Activated naive CD8-positive, alpha-beta T cell treated with anti-CD3 and anti-CD28 coated beads, Interleukin-2, amount 10 ng/mL, durations not matched to agents 7 days and 5 days (primary cell): ENCODE results near the gene MMRN1. TPM values are rescaled to one million over a fixed set of nuclear protein-coding genes. Genes with fewer than 3 reads are reported as not detected.

Experiments used
- ATAC-seq: fragments of 150-1000 bp; cut with Tn5 transposase; one replicate; pipeline ENCODE4 v1.10.0; 2021; ENCODE audit warnings: low read depth, moderate library complexity
- POLR2A ChIA-PET: fragments of 350-600 bp; sonication (Branson Sonifier 250); formaldehyde crosslinking; loops from one replicate; lab custom pipeline; 2021; ENCODE audit warnings: antibody characterized with exemption; lab: Charles Lee
- DNase-seq: peaks from one replicate; pipeline ENCODE4 v3.0.0; 2021
- H3K27ac Mint-ChIP-seq: one replicate; pipeline ENCODE4 v1.8.0; 2022; ENCODE audit warnings: mild to moderate bottlenecking, mixed read lengths
- H3K27me3 Mint-ChIP-seq: one replicate; pipeline ENCODE4 v1.8.0; 2022; ENCODE audit warnings: mild to moderate bottlenecking, moderate library complexity, mixed read lengths
- H3K36me3 Mint-ChIP-seq: one replicate; pipeline ENCODE4 v1.8.0; 2021; ENCODE audit warnings: mild to moderate bottlenecking, mixed read lengths
- H3K4me1 Mint-ChIP-seq: one replicate; pipeline ENCODE4 v1.8.0; 2021; ENCODE audit warnings: mixed read lengths
- H3K4me3 Mint-ChIP-seq: one replicate; pipeline ENCODE4 v1.8.0; 2022; ENCODE audit warnings: mild to moderate bottlenecking, moderate library complexity, mixed read lengths
- H3K9me3 Mint-ChIP-seq: one replicate; pipeline ENCODE4 v1.8.0; 2021; ENCODE audit warnings: mixed read lengths
- total RNA-seq, 2 experiments: library from RNA; stranded (reverse); gene quantifications; one replicate each; pipeline ENCODE4 v1.2.3, GENCODE V29; 2021

Gene MMRN1
- total RNA-seq, 2 experiments from 2014 or later = 0.28 to 0.43 TPM

DNA sequence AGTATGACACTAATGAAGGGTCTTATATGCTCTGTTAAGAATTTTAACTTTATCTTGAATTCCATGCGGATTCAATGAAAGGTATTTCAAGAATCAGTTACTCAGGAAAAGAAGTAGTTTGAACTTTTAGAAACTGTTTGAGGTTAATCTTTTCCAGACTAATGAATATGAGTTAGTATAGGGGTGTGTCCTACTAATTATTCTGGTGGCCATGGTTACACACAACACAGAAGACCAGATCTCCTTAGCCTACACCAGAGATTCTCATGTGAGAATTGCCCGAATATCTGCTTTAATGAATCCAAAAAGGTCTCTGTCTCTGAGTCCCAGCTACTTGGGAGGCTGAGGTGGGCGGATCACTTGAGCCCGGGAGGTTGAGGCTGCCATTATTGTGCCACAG, 100.4 kb downstream of the MMRN1 start:
- H3K27me3 Mint-ChIP-seq = peaks cover 7% of the 10 kb centered on the region
- no peak overlapping the region for H3K4me3 Mint-ChIP-seq
- POLR2A ChIA-PET = interaction anchor here (0.6 kb wide), 1 partner anchor 55 kb away, joined by 3 read pairs; no protein-coding TSS in a partner anchor
- no peak overlapping the region for H3K27ac Mint-ChIP-seq
- no peaks in the 10 kb centered on the region for H3K36me3 Mint-ChIP-seq
- H3K4me1 Mint-ChIP-seq = no peaks in the 10 kb centered on the region
- ATAC-seq (no peak), DNase-seq (no peak)
- no peaks in the 10 kb centered on the region for H3K9me3 Mint-ChIP-seq

DNA sequence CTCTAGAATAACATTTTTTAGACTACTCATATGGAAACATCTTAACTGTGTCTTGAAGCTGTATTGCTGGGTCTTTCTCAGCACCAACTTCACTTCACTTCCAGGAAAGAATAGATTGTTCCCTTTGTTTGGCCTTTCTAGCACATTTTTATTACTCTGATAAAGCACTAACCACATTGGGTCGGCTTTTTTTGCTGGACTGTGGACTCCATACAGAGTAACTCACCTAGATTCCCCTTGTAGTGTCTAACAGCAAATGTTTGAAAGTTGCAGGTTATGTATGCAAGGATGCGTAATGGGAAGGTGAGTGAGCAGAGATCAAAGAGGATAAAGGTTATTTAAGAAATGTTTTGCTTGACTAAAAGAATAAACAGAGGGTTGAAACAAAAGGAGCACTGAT, 101.2 kb downstream of the MMRN1 start:
- DNase-seq (no peak), ATAC-seq (no peak)
- Mint-ChIP-seq H3K27ac (no peak overlapping the region), H3K36me3 (no peaks in the 10 kb centered on the region), H3K4me3 (no peak overlapping the region), H3K27me3 (peaks cover 7% of the 10 kb centered on the region), H3K4me1 (no peaks in the 10 kb centered on the region), H3K9me3 (no peaks in the 10 kb centered on the region)
- POLR2A ChIA-PET = no interaction called here

DNA sequence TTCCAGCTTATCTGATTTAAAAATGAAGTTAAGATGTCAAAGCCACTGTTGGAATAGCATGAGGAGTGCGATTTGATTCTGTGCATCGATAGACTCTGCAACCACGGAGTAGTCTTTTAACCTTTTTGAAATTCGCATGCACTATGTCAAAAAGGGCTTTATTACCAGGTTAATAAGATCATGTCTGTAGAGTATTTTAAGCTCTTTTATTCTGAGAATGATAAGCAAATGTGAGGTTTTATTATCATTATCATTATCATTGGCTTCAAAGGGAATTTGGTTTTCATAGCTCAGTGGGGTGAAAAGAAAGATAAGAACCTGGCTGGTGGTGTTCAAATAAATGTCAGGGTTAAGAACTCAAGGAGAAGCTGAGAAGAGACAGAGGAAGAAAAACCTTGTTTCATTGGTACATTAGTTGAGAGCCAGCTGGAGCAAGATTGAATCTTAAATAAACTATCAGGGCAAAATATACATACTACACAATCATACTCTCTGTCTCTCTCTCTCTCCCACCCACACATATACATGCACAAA, 102.6 kb downstream of the MMRN1 start:
- POLR2A ChIA-PET = no interaction called here
- ATAC-seq = no peak

DNA sequence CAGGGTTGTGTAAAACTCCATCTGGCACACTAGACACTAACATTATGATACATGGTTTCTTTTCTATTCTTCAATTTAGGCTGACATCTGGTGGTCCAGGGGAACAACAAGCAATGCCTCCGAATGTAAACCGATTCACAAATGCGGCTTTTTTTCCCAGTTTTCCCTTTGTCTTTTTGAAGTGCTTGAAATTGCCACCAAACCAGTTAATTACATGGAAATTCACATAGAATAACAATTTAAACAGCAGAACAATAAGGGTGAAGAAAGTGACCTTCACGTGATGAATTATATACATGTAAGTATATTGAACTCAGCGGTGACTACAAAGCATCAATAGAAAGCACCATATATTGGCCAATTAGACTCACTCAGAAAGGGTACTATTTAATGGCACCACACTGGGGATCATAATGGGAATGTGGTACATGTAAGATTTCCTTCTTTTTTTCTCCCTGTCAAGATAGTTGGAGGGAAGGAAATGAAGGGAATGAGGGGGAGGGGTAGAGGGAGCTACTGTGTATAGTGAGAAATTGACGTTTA, 103.9 kb downstream of the MMRN1 start:
- Mint-ChIP-seq H3K4me3 (no peak overlapping the region), H3K27ac (no peak overlapping the region), H3K9me3 (no peaks in the 10 kb centered on the region), H3K4me1 (no peaks in the 10 kb centered on the region), H3K27me3 (peaks cover 7% of the 10 kb centered on the region), H3K36me3 (no peaks in the 10 kb centered on the region)
- DNase-seq (no peak), ATAC-seq (no peak)
- POLR2A ChIA-PET = no interaction called here

More for the DNA sequence above, 102.6 kb downstream of the MMRN1 start:
- H3K9me3 Mint-ChIP-seq = no peaks in the 10 kb centered on the region
- H3K36me3 Mint-ChIP-seq = no peaks in the 10 kb centered on the region
- H3K4me1 Mint-ChIP-seq = no peaks in the 10 kb centered on the region
- peaks cover 7% of the 10 kb centered on the region for H3K27me3 Mint-ChIP-seq
- H3K27ac Mint-ChIP-seq = no peak overlapping the region
- DNase-seq = no peak
- no peak overlapping the region for H3K4me3 Mint-ChIP-seq

DNA sequence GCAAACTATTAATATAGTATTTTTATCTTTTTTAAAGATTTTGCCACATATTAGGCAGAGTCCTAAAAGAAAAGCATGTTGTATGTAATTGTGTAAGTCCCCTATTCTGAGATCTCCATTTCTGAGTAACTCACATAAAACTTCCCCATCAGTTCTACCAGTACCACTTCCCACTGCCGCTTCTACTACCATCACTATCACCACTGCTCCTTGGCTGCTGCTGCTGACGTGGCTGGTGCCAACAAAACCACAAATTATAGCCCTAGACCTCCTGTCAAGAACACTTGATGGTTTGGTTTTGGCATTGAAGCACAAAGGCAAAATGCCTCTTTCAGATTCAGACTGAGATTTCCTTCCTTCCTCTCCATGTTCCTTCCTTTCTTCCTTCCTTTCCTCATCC, 106.4 kb downstream of the MMRN1 start:
- DNase-seq (no peak), ATAC-seq (no peak)
- POLR2A ChIA-PET = no interaction called here
- Mint-ChIP-seq H3K36me3 (no peaks in the 10 kb centered on the region), H3K4me1 (no peaks in the 10 kb centered on the region), H3K27me3 (peaks cover 7% of the 10 kb centered on the region), H3K9me3 (no peaks in the 10 kb centered on the region), H3K27ac (no peak overlapping the region), H3K4me3 (no peak overlapping the region)

DNA sequence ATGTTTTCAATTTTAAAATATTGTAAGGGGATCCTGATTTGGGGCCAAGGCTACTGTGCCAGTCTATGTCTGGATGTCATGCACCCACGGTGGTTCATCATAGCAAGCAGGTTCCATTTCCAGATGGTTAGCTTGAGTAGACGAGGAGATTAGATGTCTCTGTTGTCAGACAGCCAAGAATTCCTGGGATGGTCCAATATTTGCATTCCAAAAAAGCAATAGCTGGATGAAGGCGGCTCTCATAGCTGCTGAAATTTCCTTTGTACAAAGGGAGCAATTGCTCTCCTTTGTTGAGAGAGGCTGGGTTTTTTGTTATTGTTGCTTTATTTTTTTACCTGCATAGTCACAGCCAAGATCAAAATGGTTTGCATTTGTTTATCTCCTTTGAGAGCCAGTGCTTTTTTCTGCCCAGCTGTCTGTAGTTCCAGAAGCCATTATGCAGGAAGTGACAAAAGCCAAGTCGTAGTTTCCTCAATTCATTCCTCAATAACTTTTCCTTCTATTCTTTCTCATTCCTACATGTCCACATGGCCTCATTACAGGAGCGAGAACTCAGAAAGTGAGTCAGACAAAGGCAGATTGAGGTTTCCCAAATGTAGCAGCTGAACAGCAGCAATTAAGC, 107.9 kb downstream of the MMRN1 start:
- H3K36me3 Mint-ChIP-seq = no peaks in the 10 kb centered on the region
- POLR2A ChIA-PET = no interaction called here
- DNase-seq = no peak
- H3K27me3 Mint-ChIP-seq = peaks cover 4% of the 10 kb centered on the region
- no peak for ATAC-seq
- no peak overlapping the region for H3K4me3 Mint-ChIP-seq
- H3K9me3 Mint-ChIP-seq = no peaks in the 10 kb centered on the region
- H3K27ac Mint-ChIP-seq = no peak overlapping the region
- H3K4me1 Mint-ChIP-seq = no peaks in the 10 kb centered on the region

Other genes with a start within 250 kb of the MMRN1 start
- gene SNCA, start 57.7 kb upstream of the MMRN1 start, total RNA-seq = 1 to 10 TPM; 1.7 to 2.8 TPM
- under 1 TPM in 1 of 2 experiments, not detected in 1; 0.64 TPM for gene CCSER1, start 232.5 kb downstream of the MMRN1 start, total RNA-seq